ENCODE results near the gene PLEKHG7. TPM values are rescaled to one million over a fixed set of nuclear protein-coding genes. Genes with fewer than 3 reads are reported as not detected.
A peak's percentile ranks its signal among the peaks of the same experiment; 100 is the strongest.
"Not testable (repeated sequence)": the region's sequence is repeated elsewhere in the genome, so short reads cannot be mapped to it uniquely, and the experiment has no call there.

Gene PLEKHG7
- total RNA-seq, 1 experiment from 2014 or later = not detected

GRCh38 chr12:92745856-92746550, 43.2 kb downstream of the PLEKHG7 start:
- DNase-seq (ENCODE audit: low spot score) = peak; percentile 91

GRCh38 chr12:92747151-92747550, 44.4 kb downstream of the PLEKHG7 start:
- no peak for DNase-seq (ENCODE audit: low spot score)

- not testable (repeated sequence) for DNase-seq (ENCODE audit: low spot score)
Measured at GRCh38 chr12:92749691-92750090, 46.9 kb downstream of the PLEKHG7 start.

- DNase-seq (ENCODE audit: low spot score) = peak; percentile 32
Measured at GRCh38 chr12:92753976-92754885, 51.4 kb downstream of the PLEKHG7 start.

- no peak for DNase-seq (ENCODE audit: low spot score)
Measured at GRCh38 chr12:92756898-92757596, 54.3 kb downstream of the PLEKHG7 start.

GRCh38 chr12:92757597-92758121, 54.9 kb downstream of the PLEKHG7 start:
- DNase-seq (ENCODE audit: low spot score) = no peak

- peak; percentile 95 for DNase-seq (ENCODE audit: low spot score)
Measured at GRCh38 chr12:92759634-92760268, 57.0 kb downstream of the PLEKHG7 start.

GRCh38 chr12:92762773-92763172, 60.0 kb downstream of the PLEKHG7 start:
- DNase-seq (ENCODE audit: low spot score) = no peak

- no peak for DNase-seq (ENCODE audit: low spot score)
Measured at GRCh38 chr12:92764831-92765230, 62.0 kb downstream of the PLEKHG7 start.

GRCh38 chr12:92765871-92766270, 63.1 kb downstream of the PLEKHG7 start:
- no peak for DNase-seq (ENCODE audit: low spot score)

GRCh38 chr12:92769124-92769901, 66.5 kb downstream of the PLEKHG7 start:
- DNase-seq (ENCODE audit: low spot score) = no peak

- DNase-seq (ENCODE audit: low spot score) = no peak
Measured at GRCh38 chr12:92771001-92771400, 68.2 kb downstream of the PLEKHG7 start.

GRCh38 chr12:92775416-92775815, 72.6 kb downstream of the PLEKHG7 start:
- no peak for DNase-seq (ENCODE audit: low spot score)

- no peak for DNase-seq (ENCODE audit: low spot score)
Measured at GRCh38 chr12:92778525-92778924, 75.7 kb downstream of the PLEKHG7 start.

- DNase-seq (ENCODE audit: low spot score) = no peak
Measured at GRCh38 chr12:92779902-92780301, 77.1 kb downstream of the PLEKHG7 start.

GRCh38 chr12:92784356-92784755, 81.6 kb downstream of the PLEKHG7 start:
- no peak for DNase-seq (ENCODE audit: low spot score)

GRCh38 chr12:92784797-92785562, 82.2 kb downstream of the PLEKHG7 start:
- peak; percentile 73 for DNase-seq (ENCODE audit: low spot score)

- no peak for DNase-seq (ENCODE audit: low spot score)
Measured at GRCh38 chr12:92785563-92785950, 82.8 kb downstream of the PLEKHG7 start.

GRCh38 chr12:92786045-92786444, 83.3 kb downstream of the PLEKHG7 start:
- no peak for DNase-seq (ENCODE audit: low spot score)

GRCh38 chr12:92794356-92794755, 91.6 kb downstream of the PLEKHG7 start:
- not testable (repeated sequence) for DNase-seq (ENCODE audit: low spot score)

Data from A172 (cell line).